HG03354 (cell line): ENCODE results near the gene EIF1AD.
"Not testable (repeated sequence)": the region's sequence is repeated elsewhere in the genome, so short reads cannot be mapped to it uniquely, and the experiment has no call there.

Experiments used
- ATAC-seq: cut with Tn5 transposase; IDR thresholded peaks from one replicate; pipeline ENCODE4 v1.9.1; 2021; ENCODE audit warnings: mild to moderate bottlenecking; ENCODE audit not compliant: unreplicated experiment, poor library complexity, severe bottlenecking

Gene EIF1AD

GRCh38 chr11:65950711-65951110 is 51.2 kb downstream of the EIF1AD start:
- ATAC-seq: not testable (repeated sequence)

GRCh38 chr11:65947603-65948125 is 54.3 kb downstream of the EIF1AD start:
- no peak for ATAC-seq

- ATAC-seq: no peak
These were observed 54.8 kb downstream of the EIF1AD start for GRCh38 chr11:65947133-65947532.

GRCh38 chr11:65946655-65947054 is 55.3 kb downstream of the EIF1AD start:
- no peak for ATAC-seq
